Cortex of kidney (tissue), 1 donor: ENCODE data around the gene PICALM.
"Not testable (repeated sequence)": the region's sequence is repeated elsewhere in the genome, so short reads cannot be mapped to it uniquely, and the experiment has no call there.

ENCODE experiments used
- DNase-seq: peaks from one replicate; lab custom pipeline; 2025; lab: John Stamatoyannopoulos, UW

Gene PICALM

GRCh38 chr11:85976525-85976924 is 92.4 kb downstream of the PICALM start:
- no peak for DNase-seq

- DNase-seq = no peak
These were observed 94.8 kb downstream of the PICALM start for GRCh38 chr11:85974122-85974521.

- DNase-seq = no peak
These were observed 98.3 kb downstream of the PICALM start for GRCh38 chr11:85970593-85970992.

GRCh38 chr11:85967457-85967856 is 101.4 kb downstream of the PICALM start:
- no peak for DNase-seq

- DNase-seq = no peak
These were observed 103.7 kb downstream of the PICALM start for GRCh38 chr11:85965202-85965601.

GRCh38 chr11:85961930-85962363 is 106.9 kb downstream of the PICALM start:
- DNase-seq = no peak

GRCh38 chr11:85961130-85961529 is 107.8 kb downstream of the PICALM start:
- DNase-seq = no peak

- no peak for DNase-seq
These were observed 108.2 kb downstream of the PICALM start for GRCh38 chr11:85960678-85961077.

GRCh38 chr11:85955531-85955930 is 113.4 kb downstream of the PICALM start:
- no peak for DNase-seq

- no peak for DNase-seq
These were observed 115.3 kb downstream of the PICALM start for GRCh38 chr11:85953491-85954143.

GRCh38 chr11:85952108-85952485 is 116.8 kb downstream of the PICALM start:
- not testable (repeated sequence) for DNase-seq

GRCh38 chr11:85951428-85952107 is 117.3 kb downstream of the PICALM start:
- no peak for DNase-seq

GRCh38 chr11:85951049-85951405 is 117.9 kb downstream of the PICALM start:
- DNase-seq = no peak

- no peak for DNase-seq
These were observed 118.4 kb downstream of the PICALM start for GRCh38 chr11:85950317-85951048.

- no peak for DNase-seq
These were observed 119.1 kb downstream of the PICALM start for GRCh38 chr11:85949798-85950197.

- no peak for DNase-seq
These were observed 120.0 kb downstream of the PICALM start for GRCh38 chr11:85948884-85949283.

- DNase-seq = no peak
These were observed 121.2 kb downstream of the PICALM start for GRCh38 chr11:85947431-85948272.

GRCh38 chr11:85946221-85946620 is 122.7 kb downstream of the PICALM start:
- no peak for DNase-seq

- DNase-seq = no peak
These were observed 123.1 kb downstream of the PICALM start for GRCh38 chr11:85945788-85946187.

GRCh38 chr11:85945296-85945695 is 123.6 kb downstream of the PICALM start:
- no peak for DNase-seq

GRCh38 chr11:85941380-85941973 is 127.4 kb downstream of the PICALM start:
- no peak for DNase-seq
